AG09319 (cell line): ENCODE data around the gene CBX6.
A peak's percentile ranks its signal among the peaks of the same experiment; 100 is the strongest.

Experiments used
- DNase-seq: peaks from one replicate; pipeline ENCODE4 v3.0.0-alpha.2; 2010; ENCODE audit warnings: low read depth; ENCODE audit errors: extremely low read depth
- TF ChIP-seq, protein P1 (sequence below): IDR thresholded peaks from 2 replicates; pipeline ENCODE4 v1.5.1; 2011; ENCODE audit warnings: low read depth, mild to moderate bottlenecking, inconsistent platforms, low read length, moderate library complexity

The CBX6 gene

DNA sequence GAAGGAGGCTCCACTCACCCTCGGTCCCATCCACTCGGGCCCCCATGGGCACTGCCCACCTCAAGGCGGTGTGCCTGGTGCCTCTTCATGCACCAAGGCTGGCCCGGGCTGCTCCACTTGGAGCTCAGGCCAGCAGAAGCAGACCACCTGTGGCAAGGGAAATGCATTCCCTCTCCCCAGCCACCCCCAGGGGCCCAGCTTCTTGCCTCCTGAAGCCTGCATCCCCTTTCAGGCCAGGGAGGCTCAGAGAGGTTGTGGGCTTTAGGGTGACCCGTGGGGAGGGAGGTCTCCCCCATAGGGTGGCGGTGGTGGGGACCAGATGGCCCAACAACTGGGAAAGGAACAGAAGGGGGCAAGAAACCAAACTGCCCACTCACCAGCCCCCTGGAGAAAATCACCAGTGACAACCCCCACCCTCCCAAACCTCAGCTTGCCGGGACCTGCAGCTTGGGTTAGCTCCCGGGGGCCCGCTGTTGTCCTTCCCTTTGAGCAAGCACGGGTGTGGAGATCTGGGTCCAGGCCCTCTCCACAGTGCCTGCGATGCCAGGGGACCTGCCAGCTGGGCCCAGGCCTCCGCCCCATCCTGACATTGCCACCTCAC lies 8.4 kb downstream of the CBX6 start:
- TF ChIP-seq, protein P1, sequence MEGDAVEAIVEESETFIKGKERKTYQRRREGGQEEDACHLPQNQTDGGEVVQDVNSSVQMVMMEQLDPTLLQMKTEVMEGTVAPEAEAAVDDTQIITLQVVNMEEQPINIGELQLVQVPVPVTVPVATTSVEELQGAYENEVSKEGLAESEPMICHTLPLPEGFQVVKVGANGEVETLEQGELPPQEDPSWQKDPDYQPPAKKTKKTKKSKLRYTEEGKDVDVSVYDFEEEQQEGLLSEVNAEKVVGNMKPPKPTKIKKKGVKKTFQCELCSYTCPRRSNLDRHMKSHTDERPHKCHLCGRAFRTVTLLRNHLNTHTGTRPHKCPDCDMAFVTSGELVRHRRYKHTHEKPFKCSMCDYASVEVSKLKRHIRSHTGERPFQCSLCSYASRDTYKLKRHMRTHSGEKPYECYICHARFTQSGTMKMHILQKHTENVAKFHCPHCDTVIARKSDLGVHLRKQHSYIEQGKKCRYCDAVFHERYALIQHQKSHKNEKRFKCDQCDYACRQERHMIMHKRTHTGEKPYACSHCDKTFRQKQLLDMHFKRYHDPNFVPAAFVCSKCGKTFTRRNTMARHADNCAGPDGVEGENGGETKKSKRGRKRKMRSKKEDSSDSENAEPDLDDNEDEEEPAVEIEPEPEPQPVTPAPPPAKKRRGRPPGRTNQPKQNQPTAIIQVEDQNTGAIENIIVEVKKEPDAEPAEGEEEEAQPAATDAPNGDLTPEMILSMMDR = no peak
- no peak for DNase-seq

DNA sequence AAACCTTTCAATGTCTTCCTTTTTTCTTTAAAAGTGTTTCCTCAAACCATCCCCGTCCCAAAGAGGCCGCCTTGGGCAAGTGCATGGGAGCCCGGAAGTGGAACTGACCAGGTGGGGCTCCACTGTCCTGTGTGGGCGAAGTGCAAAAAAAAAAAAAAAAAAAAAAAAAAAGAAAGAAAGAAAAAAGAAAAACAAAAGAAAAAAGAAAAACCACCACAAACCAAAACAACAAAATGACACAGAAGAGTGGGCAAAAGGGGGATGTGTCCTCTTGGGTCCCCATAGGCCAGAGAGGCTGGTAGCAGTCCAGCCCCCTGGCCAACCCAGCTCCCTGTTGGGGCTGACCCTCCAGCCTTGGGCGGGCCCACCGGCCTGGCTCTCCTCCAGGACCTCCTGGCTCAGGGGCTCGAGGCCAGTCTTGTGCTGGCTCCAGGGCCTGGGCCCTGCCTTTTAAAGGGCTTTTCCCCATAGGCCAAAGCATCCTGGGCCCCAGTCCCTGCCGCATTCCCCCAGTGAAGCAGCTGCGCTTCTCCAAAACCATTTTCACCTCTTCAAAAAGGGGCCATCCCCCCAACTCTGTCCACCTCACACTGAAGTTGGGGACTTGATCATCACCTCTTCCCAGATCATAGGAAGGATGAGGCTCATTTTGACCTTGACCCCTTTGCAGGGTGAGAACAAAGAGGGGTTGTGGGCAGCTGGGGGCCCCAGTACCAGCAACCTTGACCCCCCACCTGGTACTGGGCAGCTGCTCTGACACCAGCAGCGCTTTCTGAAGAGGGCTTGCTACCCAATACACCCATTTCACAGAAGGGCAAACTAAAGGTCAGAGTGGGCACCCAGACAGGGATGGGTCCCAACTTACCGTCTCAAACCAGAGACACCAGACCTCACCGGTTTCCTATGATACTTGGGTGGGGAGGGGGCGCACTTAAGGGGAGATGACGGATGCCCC lies 9.4 kb downstream of the CBX6 start:
- TF ChIP-seq, protein P1 = no peak
- no peak for DNase-seq

DNA sequence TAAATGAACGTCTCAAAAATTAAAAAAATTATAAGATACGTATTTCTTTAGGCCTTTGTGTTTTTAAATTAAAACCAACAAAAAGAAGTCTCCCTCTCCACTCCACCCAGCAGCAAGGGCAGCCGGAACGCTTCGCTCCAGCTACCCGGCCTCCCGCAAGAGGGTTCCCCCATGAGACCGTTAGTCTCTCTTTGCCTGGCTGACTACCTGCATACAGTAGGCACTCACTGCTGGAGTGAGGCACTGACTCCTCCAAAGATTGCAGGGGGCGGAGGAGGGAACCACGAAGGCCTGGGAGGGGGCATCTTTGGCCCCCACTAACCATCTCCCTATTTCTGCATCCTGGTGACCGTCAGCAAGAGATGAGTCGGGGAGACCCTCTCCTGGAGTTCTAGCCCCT lies 10.1 kb downstream of the CBX6 start:
- TF ChIP-seq, protein P1 = no peak

DNA sequence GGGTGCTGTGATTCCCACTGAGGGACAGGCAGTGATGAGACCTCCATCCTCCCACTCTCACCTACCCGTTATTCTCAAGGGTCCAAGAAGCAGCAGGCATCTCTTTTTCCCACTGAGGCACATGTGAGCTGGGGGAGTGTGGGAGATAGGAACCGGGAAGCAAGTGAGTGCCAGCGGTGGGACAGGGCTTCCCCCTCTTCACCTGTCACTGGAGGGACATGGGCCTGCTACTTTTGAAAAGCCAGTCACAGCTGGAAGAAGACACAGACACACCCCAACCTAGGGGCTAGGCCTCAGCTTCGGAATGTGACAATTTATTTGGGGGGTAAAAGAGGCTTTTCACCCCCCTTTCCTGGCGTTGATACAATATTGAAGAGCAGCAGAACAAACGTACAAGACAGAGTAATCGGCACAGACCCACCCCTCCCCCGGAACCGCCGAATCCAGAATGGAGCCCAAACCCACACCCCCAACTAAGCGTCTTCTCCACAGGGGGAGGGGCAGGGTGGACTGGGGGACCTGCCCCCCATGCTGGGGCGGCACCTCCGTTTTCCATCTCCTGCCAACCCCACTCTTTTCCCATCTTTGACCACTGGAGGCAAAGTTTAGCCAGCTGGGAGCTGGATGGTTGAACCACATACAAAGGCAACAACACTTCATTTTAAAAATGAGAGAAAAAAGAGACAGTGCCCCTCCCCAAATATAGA lies 10.7 kb downstream of the CBX6 start:
- DNase-seq = no peak
- TF ChIP-seq, protein P1 = peak; percentile 23

More for the DNA sequence above, 10.1 kb downstream of the CBX6 start:
- DNase-seq = no peak

DNA sequence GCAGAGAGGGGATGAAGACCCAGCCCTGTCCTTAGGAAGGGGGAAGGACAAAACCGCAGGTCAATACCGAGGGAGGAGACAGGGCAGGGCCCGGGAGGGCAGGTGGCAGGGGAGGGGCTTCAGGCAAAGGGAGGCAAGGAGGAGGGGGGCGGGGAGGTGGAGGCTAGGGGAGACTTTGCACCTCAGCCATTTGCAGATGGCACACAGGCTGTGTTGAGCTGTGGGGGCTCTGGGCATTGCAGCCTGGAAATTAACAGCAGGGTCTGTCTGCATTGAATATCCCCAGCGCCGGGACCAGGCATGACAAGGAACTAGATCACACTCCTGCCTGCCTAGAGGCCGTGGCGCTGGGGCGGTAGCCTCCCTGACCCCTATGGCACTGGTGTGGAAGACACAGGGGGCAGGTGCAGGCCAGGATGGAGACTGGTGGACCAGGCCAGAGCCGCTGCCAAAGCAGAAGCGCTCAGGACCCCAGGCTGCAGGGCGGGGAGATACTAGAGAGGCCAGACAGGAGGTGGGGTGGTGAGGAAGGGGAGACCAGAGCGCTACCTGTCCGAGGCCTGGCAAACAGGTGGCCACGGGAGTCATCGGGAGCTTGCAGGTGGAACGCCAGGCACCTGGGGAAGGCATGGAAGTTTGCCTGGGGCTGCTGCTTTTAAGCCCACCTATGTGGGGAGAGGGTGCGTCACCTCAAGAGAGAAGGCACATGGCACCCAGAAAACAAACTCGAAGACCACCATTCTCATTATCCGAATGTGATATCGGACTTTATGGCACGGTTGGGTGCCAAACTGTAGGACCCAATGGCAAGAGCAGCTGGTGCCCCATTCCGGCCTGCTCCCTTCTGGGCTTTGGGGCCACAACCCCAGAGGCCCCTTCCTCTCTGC lies 11.5 kb downstream of the CBX6 start:
- TF ChIP-seq, protein P1 = no peak
- no peak for DNase-seq

DNA sequence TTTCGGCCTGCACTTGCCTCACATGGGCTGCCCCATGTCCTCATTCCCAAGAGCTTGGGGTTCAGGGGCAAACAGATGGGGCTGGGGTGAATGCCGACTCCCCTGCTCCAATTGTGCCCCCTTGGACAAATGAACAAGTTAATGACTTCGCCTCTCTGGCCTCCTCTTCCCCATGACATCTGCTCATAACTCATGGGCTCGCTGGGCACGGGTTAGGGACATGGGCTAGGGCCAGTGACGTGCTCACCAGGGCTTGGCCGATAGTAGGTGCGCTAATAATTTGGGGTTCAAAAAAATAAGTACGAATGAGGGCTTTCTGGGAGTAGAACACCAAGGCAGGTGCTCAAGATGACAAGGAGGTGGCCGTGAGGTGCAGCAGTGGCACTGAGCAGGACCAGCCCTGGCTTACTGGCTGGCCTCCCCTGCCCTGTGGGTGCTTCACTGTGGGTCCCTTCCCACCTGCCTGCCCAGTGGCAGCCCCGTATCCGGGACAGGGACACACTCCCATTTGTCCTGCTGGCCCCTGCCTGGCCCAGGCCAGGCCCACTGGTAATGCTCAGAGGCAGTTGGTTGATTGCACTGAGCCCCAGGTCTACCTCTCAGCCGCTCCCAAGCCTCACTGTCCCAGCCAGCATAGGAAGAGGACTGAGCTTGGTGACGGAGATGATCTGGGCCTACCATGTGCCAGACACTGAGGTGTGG lies 12.3 kb downstream of the CBX6 start:
- no peak for DNase-seq

More for the DNA sequence above, 12.3 kb downstream of the CBX6 start:
- TF ChIP-seq, protein P1 = no peak
